Endothelial cell (in vitro differentiated cells): Measurements from ENCODE around the gene SERPINH1. TPM values are rescaled to one million over a fixed set of nuclear protein-coding genes. Genes with fewer than 3 reads are reported as not detected.

Experiments used
- DNase-seq: peaks from one replicate; pipeline ENCODE4 v3.0.0; 2021; ENCODE audit warnings: low spot score
- H3K27ac Mint-ChIP-seq: one replicate; pipeline ENCODE4 v1.8.0; 2021; ENCODE audit warnings: mixed read lengths, inconsistent platforms; ENCODE audit not compliant: unreplicated experiment
- H3K27me3 Mint-ChIP-seq: one replicate; pipeline ENCODE4 v1.8.0; 2021; ENCODE audit warnings: mild to moderate bottlenecking, moderate library complexity, mixed read lengths, inconsistent platforms; ENCODE audit not compliant: unreplicated experiment
- H3K36me3 Mint-ChIP-seq: one replicate; pipeline ENCODE4 v1.8.0; 2021; ENCODE audit warnings: mild to moderate bottlenecking, low read depth, mixed read lengths, inconsistent platforms; ENCODE audit not compliant: unreplicated experiment
- H3K4me1 Mint-ChIP-seq: one replicate; pipeline ENCODE4 v1.8.0; 2021; ENCODE audit warnings: mild to moderate bottlenecking, mixed read lengths, inconsistent platforms; ENCODE audit not compliant: unreplicated experiment
- H3K4me3 Mint-ChIP-seq: one replicate; pipeline ENCODE4 v1.8.0; 2021; ENCODE audit warnings: mild to moderate bottlenecking, mixed read lengths, inconsistent platforms; ENCODE audit not compliant: unreplicated experiment
- H3K9me3 Mint-ChIP-seq: one replicate; pipeline ENCODE4 v1.8.0; 2021; ENCODE audit warnings: mixed read lengths, inconsistent platforms; ENCODE audit not compliant: unreplicated experiment
- CTCF ChIP-seq: fragments of 200-600 bp; sonication (generic); IDR thresholded peaks from one replicate; pipeline ENCODE4 v1.5.0; 2021; ENCODE audit warnings: antibody characterized with exemption; ENCODE audit not compliant: unreplicated experiment
- total RNA-seq: library from RNA; stranded (reverse); fragmentation: NEBNext Ultra II Directional; extraction: Animal tissue kit (Norgen Biotek cat#: 25700); gene quantifications from one replicate; pipeline ENCODE4 v1.2.1, GENCODE V29; 2021; ENCODE audit not compliant: unreplicated experiment

The SERPINH1 gene
- total RNA-seq, 1 donor from 2014 or later, result 449 TPM

GRCh38 chr11:75568616-75569219 lies 6.7 kb downstream of the SERPINH1 start:
- Mint-ChIP-seq H3K9me3 (no peaks in the 10 kb centered on the region), H3K4me1 (peaks cover 48% of the 10 kb centered on the region), H3K27me3 (peaks cover 13% of the 10 kb centered on the region), H3K4me3 (peak overlapping the region; percentile 31), H3K36me3 (peaks cover 42% of the 10 kb centered on the region), H3K27ac (no peak overlapping the region)
- DNase-seq, result no peak
- no peak for TF ChIP-seq CTCF

- peak overlapping the region; percentile 79 for H3K4me3 Mint-ChIP-seq
- no peak for TF ChIP-seq CTCF
- no peaks in the 10 kb centered on the region for H3K9me3 Mint-ChIP-seq
- H3K36me3 Mint-ChIP-seq, result peaks cover 48% of the 10 kb centered on the region
- peak overlapping the region; percentile 86 for H3K27ac Mint-ChIP-seq
- DNase-seq, result peak; percentile 36
- H3K4me1 Mint-ChIP-seq, result peaks cover 35% of the 10 kb centered on the region
- H3K27me3 Mint-ChIP-seq, result peaks cover 12% of the 10 kb centered on the region
Measured at GRCh38 chr11:75570559-75571139, 8.6 kb downstream of the SERPINH1 start.

- peaks cover 44% of the 10 kb centered on the region for H3K36me3 Mint-ChIP-seq
- H3K4me1 Mint-ChIP-seq, result peaks cover 40% of the 10 kb centered on the region
- no peak for DNase-seq
- H3K4me3 Mint-ChIP-seq, result no peak overlapping the region
- peak overlapping the region; percentile 5 for H3K27ac Mint-ChIP-seq
- TF ChIP-seq CTCF, result no peak
- H3K9me3 Mint-ChIP-seq, result no peaks in the 10 kb centered on the region
- H3K27me3 Mint-ChIP-seq, result peaks cover 12% of the 10 kb centered on the region
Measured at GRCh38 chr11:75571625-75572024, 9.6 kb downstream of the SERPINH1 start.

GRCh38 chr11:75572744-75573143 lies 10.7 kb downstream of the SERPINH1 start:
- peak overlapping the region; percentile 30 for H3K27ac Mint-ChIP-seq
- H3K4me1 Mint-ChIP-seq, result peaks cover 46% of the 10 kb centered on the region
- H3K36me3 Mint-ChIP-seq, result peaks cover 44% of the 10 kb centered on the region

More at GRCh38 chr11:75572744-75573143, 10.7 kb downstream of the SERPINH1 start:
- no peak for DNase-seq
- TF ChIP-seq CTCF, result no peak
- H3K27me3 Mint-ChIP-seq, result peaks cover 11% of the 10 kb centered on the region
- peak overlapping the region; percentile 56 for H3K4me3 Mint-ChIP-seq
- H3K9me3 Mint-ChIP-seq, result no peaks in the 10 kb centered on the region
